Fibroblast of lung (primary cell): ENCODE measurements around the gene ZMYM5. TPM values are rescaled to one million over a fixed set of nuclear protein-coding genes. Genes with fewer than 3 reads are reported as not detected.
"Not testable (repeated sequence)": the region's sequence is repeated elsewhere in the genome, so short reads cannot be mapped to it uniquely, and the experiment has no call there.

Experiments used
- DNase-seq, 2 donors: peaks; one replicate each; pipeline versions ENCODE4 v3.0.0 to v3.0.0-alpha.2; 2010; ENCODE audit warnings: low read depth in 2 of 2
- H2AFZ ChIP-seq: 2 replicates; pipeline ENCODE4 v1.5.1; 2012; ENCODE audit warnings: low read length, control low read depth, inconsistent platforms
- H3K27ac ChIP-seq: 2 replicates; pipeline ENCODE4 v1.5.1; 2011; ENCODE audit warnings: low read length, control low read depth; ENCODE audit not compliant: insufficient read depth
- H3K27me3 ChIP-seq: 2 replicates; pipeline ENCODE4 v1.5.1; 2011; ENCODE audit warnings: mild to moderate bottlenecking, low read length; ENCODE audit not compliant: control insufficient read depth, insufficient read depth
- H3K36me3 ChIP-seq: 2 replicates; pipeline ENCODE4 v1.5.1; 2011; ENCODE audit warnings: low read length; ENCODE audit not compliant: control insufficient read depth, insufficient read depth
- H3K4me1 ChIP-seq: 2 replicates; pipeline ENCODE4 v1.5.1; 2011; ENCODE audit warnings: low read length; ENCODE audit not compliant: control insufficient read depth, insufficient read depth; ENCODE audit errors: extremely low read depth
- H3K4me2 ChIP-seq: 2 replicates; pipeline ENCODE4 v1.5.1; 2011; ENCODE audit warnings: low read length, control low read depth; ENCODE audit not compliant: insufficient read depth; ENCODE audit errors: extremely low read depth
- H3K4me3 ChIP-seq, 4 experiments: fragments of 200-600 bp in 1 of 4; sonication (generic) in 1 of 4; replicated peaks in 1 of 4; 2 replicates each; pipeline ENCODE4 v1.5.1; 2011 to 2016; ENCODE audit warnings: low read length in 4 of 4, low read depth in 3 of 4, mild to moderate bottlenecking in 3 of 4, control low read depth in 2 of 4, inconsistent platforms in 1 of 4, mixed read lengths in 1 of 4; ENCODE audit not compliant: insufficient read depth in 1 of 4; ENCODE audit errors: control extremely low read depth in 1 of 4
- H3K79me2 ChIP-seq: 2 replicates; pipeline ENCODE4 v1.5.1; 2012; ENCODE audit warnings: mild to moderate bottlenecking, low read length, inconsistent platforms; ENCODE audit not compliant: control insufficient read depth, insufficient read depth
- H3K9ac ChIP-seq: 2 replicates; pipeline ENCODE4 v1.5.1; 2011; ENCODE audit warnings: mild to moderate bottlenecking, low read length, control low read depth; ENCODE audit not compliant: insufficient read depth
- H3K9me3 ChIP-seq: 2 replicates; pipeline ENCODE4 v1.5.1; 2012; ENCODE audit warnings: low read depth, low read length; ENCODE audit not compliant: control insufficient read depth, insufficient read depth
- H4K20me1 ChIP-seq: 2 replicates; pipeline ENCODE4 v1.5.1; 2011; ENCODE audit warnings: low read length; ENCODE audit not compliant: control insufficient read depth, insufficient read depth; ENCODE audit errors: extremely low read depth
- EZH2 ChIP-seq: IDR thresholded peaks from 2 replicates; pipeline ENCODE4 v1.5.1; 2012; ENCODE audit warnings: low read length, control low read depth, mild to moderate bottlenecking; ENCODE audit errors: missing control alignments
- polyA plus RNA-seq, 2 donors: library from polyadenylated mRNA; depleted of rRNA in 1 of 2; stranded (reverse) in 1 of 2; unstranded in 1 of 2; fragments of >200 nt; gene quantifications; 2 replicates each; pipeline ENCODE4 v1.2.1, GENCODE V29; 2011 to 2012; ENCODE audit warnings: missing spikeins in 1 of 2
- total RNA-seq: library from RNA; depleted of rRNA; stranded (reverse); fragments of >200 nt; gene quantifications from 2 replicates; pipeline ENCODE4 v1.2.1, GENCODE V29; 2014
- TF ChIP-seq, protein P1 (sequence below), 2 donors: IDR thresholded peaks in 1 of 2; conservative IDR thresholded peaks in 1 of 2; 1 replicate in 1 of 2; 2 replicates in 1 of 2; pipeline ENCODE4 v1.5.1; 2011 to 2012; ENCODE audit warnings: low read length in 2 of 2, control low read depth in 1 of 2, inconsistent platforms in 1 of 2, low read depth in 1 of 2, mild to moderate bottlenecking in 1 of 2

The ZMYM5 gene
- total and polyA plus RNA-seq, 2 donors (not counting 1 experiment from before 2014, with no cell fraction given): 11.3 to 32.4 TPM

DNA sequence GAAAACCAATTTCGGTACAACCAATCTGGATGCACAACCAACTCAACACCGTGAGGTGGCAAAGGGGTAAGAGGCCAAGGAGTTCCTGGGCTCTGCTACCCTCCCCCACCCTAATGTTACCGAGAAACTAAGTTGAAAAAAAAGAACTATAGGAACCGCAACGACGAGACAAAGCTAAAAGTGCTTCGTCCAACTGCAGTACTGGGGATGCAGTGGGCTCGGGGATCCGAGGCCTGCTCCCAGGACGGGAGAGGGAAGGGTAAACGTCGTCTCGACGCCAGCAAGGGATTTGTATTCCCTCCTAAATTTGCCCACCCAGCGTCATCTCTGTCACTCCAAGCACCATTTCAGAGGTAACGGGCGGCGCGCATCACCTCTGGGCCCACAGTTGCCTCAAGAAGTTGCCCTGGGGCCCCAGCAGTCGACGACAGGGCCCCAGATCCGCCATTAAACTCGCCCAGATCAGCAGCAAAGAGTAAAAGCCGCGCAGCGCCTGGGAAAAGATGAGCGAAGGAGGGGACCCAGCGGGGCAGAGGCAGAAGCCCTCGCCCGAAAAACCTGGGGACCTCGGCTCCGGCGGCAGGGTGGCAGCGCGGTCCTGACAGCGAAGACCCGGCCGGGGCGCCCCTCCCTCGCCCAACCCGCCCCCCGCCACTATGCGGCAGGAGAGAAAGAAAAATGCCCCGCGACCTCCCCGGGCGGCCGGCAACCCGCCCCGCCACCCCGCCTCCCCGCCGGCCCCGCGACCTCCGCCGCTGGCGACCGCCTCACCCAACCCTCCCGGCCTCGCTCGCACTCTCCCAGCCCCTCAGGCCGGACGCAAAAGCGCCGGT is 752 bp downstream of the ZMYM5 start:
- H2AFZ ChIP-seq: peak overlapping the region; percentile 88
- peak overlapping the region; percentile 86 for H3K9ac ChIP-seq
- peak overlapping the region; percentile 89 for H3K27ac ChIP-seq
- H3K27me3 ChIP-seq: no peaks in the 10 kb centered on the region
- H4K20me1 ChIP-seq: no peaks in the 10 kb centered on the region
- H3K79me2 ChIP-seq: peaks cover 38% of the 10 kb centered on the region
- peak overlapping the region; percentile 86 for H3K4me2 ChIP-seq
- H3K4me3 ChIP-seq: peak overlapping the region; percentile 67 to 97 (median 85)
- TF ChIP-seq, protein P1, sequence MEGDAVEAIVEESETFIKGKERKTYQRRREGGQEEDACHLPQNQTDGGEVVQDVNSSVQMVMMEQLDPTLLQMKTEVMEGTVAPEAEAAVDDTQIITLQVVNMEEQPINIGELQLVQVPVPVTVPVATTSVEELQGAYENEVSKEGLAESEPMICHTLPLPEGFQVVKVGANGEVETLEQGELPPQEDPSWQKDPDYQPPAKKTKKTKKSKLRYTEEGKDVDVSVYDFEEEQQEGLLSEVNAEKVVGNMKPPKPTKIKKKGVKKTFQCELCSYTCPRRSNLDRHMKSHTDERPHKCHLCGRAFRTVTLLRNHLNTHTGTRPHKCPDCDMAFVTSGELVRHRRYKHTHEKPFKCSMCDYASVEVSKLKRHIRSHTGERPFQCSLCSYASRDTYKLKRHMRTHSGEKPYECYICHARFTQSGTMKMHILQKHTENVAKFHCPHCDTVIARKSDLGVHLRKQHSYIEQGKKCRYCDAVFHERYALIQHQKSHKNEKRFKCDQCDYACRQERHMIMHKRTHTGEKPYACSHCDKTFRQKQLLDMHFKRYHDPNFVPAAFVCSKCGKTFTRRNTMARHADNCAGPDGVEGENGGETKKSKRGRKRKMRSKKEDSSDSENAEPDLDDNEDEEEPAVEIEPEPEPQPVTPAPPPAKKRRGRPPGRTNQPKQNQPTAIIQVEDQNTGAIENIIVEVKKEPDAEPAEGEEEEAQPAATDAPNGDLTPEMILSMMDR (conservative IDR thresholded peaks at IDR 0.05 in 1 of 2, IDR thresholded peaks at IDR 0.05 in 1 of 2; ENCODE audit: low read depth in 1 of 2, low read length in 2 of 2): no peak
- TF ChIP-seq EZH2: no peak
- DNase-seq: peak; percentile 22 to 26
- H3K9me3 ChIP-seq: no peaks in the 10 kb centered on the region
- peaks cover 10% of the 10 kb centered on the region for H3K4me1 ChIP-seq
- no peaks in the 10 kb centered on the region for H3K36me3 ChIP-seq

- DNase-seq: no peak
- H3K9ac ChIP-seq: no peak overlapping the region
- TF ChIP-seq, protein P1 (conservative IDR thresholded peaks at IDR 0.05 in 1 of 2, IDR thresholded peaks at IDR 0.05 in 1 of 2; ENCODE audit: low read depth in 1 of 2, low read length in 2 of 2): no peak
- no peak for TF ChIP-seq EZH2
- peaks cover 10% of the 10 kb centered on the region for H3K4me1 ChIP-seq
- no peaks in the 10 kb centered on the region for H3K27me3 ChIP-seq
- H4K20me1 ChIP-seq: no peaks in the 10 kb centered on the region
- no peaks in the 10 kb centered on the region for H3K36me3 ChIP-seq
- H3K4me2 ChIP-seq: peak overlapping the region; percentile 86
- no peaks in the 10 kb centered on the region for H3K9me3 ChIP-seq
- no peak overlapping the region for H2AFZ ChIP-seq
- H3K27ac ChIP-seq: peak overlapping the region; percentile 89
- peak overlapping the region; percentile 67 to 97 (median 85) for H3K4me3 ChIP-seq
- H3K79me2 ChIP-seq: peaks cover 44% of the 10 kb centered on the region
These were observed 1.7 kb downstream of the ZMYM5 start for GRCh38 chr13:19861762-19862161.

DNA sequence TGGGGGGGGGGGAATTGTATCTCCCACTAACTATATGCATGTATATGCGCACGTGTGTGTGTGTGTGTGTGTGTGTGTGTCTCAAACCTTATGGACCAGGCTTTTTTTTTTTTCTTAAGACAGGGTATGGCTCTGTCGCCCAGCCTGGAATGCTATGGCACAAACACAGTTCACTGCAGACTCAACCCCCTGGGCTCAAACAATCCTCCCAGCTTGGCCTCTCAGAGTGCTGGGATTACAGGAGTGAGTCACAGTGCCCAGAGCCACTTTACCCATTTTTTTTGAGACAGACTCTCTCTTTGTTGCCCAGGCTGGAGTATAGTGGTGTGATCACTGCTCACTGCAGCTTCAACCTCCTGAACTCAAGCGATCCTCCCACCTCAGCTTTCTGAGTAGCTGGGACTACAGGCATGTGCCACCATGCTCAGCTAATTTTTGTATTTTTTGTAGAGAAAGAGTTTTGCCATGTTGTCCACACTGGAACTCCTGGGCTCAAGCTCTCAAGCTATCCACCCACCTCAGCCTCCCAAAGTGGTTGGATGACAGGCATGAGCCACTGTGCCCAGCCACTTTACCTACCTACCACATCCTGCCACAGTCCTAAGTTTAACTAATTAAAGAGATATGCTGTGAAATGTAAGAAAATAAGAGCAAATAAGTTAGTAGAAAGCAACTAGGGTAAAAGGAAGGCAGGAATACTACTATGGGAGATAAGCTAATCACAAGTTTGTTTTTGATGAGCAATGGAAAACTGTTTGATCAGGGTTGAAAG is 2.4 kb downstream of the ZMYM5 start:
- Histone ChIP-seq H3K4me1 (peaks cover 10% of the 10 kb centered on the region), H3K79me2 (peaks cover 49% of the 10 kb centered on the region), H3K27ac (peak overlapping the region; percentile 67), H3K27me3 (no peaks in the 10 kb centered on the region), H3K4me2 (peak overlapping the region; percentile 86), H3K9ac (no peak overlapping the region), H2AFZ (no peak overlapping the region), H4K20me1 (no peaks in the 10 kb centered on the region), H3K9me3 (no peaks in the 10 kb centered on the region), H3K36me3 (no peaks in the 10 kb centered on the region), H3K4me3 (peak overlapping the region; percentile 67 to 97 (median 85))
- TF ChIP-seq, protein P1 (conservative IDR thresholded peaks at IDR 0.05 in 1 of 2, IDR thresholded peaks at IDR 0.05 in 1 of 2; ENCODE audit: low read depth in 1 of 2, low read length in 2 of 2): no peak
- TF ChIP-seq EZH2: no peak
- DNase-seq: peak; percentile 55 to 69

DNA sequence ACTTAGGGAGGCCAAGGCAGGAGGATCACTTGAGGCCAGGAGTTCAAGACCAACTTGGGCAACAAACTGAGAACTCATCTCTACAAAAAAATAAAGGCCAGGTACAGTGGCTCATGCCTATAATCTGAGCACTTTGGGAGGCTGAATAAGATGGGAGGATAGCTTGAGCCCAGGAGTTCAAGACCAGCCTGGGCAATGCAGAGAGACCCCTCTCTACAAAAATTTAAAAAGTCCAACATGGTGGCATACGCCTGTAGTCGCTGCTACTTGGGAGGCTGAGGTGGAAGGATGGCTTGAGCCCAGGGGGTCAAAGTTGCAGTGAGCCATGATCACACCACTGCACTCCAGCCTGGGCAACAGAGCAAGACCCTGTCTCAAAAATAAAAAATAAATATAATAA is 5.8 kb downstream of the ZMYM5 start:
- H3K4me2 ChIP-seq, DNase-seq, H2AFZ ChIP-seq, H3K9ac ChIP-seq, H3K4me1 ChIP-seq, H4K20me1 ChIP-seq, H3K4me3 ChIP-seq, H3K27me3 ChIP-seq, H3K36me3 ChIP-seq, H3K27ac ChIP-seq, H3K9me3 ChIP-seq: not testable (repeated sequence)
- peaks cover 47% of the 10 kb centered on the region for H3K79me2 ChIP-seq
